H4 (cell line): ENCODE results near the gene IGSF10. TPM values are rescaled to one million over a fixed set of nuclear protein-coding genes. Genes with fewer than 3 reads are reported as not detected.

ENCODE experiments used
- DNase-seq: peaks from one replicate; pipeline ENCODE4 v3.0.0-alpha.2; 2015; ENCODE audit warnings: low spot score
- total RNA-seq: library from RNA; depleted of rRNA; stranded (reverse); fragments of >200 nt; shearing (Covaris generic); gene quantifications from 2 replicates; pipeline ENCODE4 v1.2.3, GENCODE V29; 2014

IGSF10 gene
- total RNA-seq, 1 experiment from 2014 or later: 0.77 TPM

DNA sequence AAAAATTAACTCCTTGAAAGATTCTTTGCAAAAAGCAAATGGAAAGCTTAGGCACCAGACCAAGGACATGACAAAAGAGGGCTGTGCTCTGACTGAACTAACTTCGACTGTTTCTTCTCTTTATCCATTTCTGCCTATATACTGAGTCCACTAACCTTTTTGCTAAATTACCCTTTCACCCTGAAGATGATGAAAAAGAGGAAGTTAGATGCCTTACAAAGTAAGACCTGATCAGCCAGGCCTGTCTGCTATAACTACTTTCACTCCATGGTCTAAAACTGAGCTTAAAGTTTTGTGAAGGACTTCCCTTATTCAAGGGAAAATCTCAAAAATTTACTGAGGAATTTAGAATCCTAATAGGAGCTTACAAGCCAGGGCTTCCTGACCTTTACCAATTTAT lies 6.2 kb upstream of the IGSF10 start:
- DNase-seq: no peak

GRCh38 chr3:151462991-151463390 lies 2.1 kb upstream of the IGSF10 start:
- no peak for DNase-seq

DNA sequence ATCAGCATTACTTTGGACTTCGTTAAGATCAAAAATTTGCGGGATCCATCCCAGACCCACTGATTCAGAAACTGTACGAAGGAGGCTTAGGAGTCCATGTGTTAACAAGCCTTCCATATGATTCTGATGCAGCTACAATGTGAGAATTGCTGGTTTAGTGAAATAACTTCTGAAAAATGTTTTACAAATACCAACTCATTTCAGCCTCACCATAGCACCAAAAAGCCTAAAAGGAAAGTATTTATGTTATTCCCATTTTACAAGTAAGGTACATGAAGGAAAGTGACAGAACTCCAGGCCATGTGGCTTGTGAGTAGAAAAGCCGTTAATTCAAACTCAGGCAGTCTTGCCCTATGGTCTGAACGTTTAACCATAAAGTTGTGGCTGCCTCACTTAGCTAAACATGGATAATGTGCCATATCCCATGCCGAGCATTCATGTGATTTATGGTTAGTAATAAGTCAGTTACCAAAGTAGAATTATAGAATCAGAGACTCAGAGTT lies 1.5 kb upstream of the IGSF10 start:
- no peak for DNase-seq

DNA sequence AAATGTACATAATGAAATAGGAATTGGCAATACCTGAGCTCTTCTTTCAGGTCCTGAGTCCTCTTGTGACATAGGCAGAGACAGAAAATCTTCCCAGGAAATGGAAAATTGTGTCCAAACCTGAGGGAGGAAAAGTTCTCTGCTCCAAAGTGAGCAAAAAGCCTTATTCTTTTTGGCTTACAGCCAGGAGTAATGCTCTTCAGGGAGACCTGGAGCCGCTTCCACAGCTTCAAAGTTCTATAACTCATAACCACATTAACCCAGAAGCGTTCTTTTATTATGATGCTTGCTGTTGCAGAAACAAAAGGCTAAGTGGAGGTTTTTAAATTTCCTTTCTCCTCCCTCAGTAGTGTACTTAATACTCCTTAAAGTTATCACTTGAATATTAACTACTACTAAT lies 633 bp downstream of the IGSF10 start:
- DNase-seq: no peak

- no peak for DNase-seq
Measured at GRCh38 chr3:151459358-151459757, 1.5 kb downstream of the IGSF10 start.

DNA sequence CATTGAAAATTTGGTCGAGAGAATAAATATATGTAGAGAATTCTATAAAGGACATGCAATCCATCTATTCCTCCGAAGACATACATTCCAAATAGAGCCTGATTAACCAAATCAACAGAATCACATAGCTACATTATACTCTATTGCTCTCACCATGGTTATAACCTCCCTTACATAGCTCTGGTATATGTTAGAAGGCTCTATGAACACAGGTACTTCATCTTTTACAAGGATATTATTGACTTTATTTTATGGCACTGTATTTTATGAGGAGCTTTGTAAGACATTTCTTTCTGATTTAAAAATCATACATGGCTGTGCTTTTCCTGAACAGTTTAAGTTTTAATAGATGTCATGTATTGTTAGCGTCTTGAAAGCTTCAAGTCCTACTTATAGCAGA lies 4.8 kb downstream of the IGSF10 start:
- no peak for DNase-seq

DNA sequence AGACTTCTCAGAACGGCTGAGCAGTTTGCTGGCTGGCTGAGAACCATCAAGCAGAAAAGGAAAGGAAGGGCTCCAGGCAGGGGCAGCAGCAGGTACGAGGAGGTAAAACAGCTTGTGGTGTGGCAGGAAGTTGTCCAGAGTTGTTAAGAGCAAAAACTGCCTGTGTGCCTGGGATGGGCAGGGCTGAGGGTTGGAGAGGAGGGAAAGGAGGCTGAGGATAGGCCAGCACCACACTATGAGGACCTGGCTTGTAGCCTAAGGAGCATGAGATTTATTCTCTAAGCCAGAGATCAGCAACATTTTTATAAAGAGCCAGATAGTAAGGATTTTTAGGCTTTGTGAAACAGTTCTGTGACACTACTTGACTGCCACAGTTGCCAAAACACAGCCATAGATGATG lies 8.0 kb downstream of the IGSF10 start:
- no peak for DNase-seq

GRCh38 chr3:151452368-151452767 lies 8.5 kb downstream of the IGSF10 start:
- DNase-seq: no peak

GRCh38 chr3:151446002-151446340 lies 14.9 kb downstream of the IGSF10 start:
- DNase-seq: peak; percentile 39

GRCh38 chr3:151445273-151446001 lies 15.4 kb downstream of the IGSF10 start:
- DNase-seq: peak; percentile 98

DNA sequence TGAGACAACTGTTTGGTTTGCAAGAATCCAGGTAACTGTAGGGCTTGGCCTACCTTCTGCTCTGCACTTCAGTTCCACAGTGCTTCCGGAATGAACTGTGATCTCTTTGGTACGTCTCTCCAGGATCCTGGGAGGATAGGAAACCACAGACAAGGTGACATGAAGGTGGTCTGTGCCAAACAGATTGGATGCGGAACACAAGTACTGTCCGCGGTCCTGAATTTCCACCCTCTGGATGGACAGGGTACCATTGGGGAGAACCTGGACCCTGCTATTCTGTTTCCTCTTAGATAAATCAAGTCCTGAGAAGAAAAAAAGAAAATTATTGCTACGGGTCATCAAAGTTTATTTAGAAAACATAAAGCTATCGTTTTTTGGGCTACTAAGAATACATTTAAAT lies 17.3 kb downstream of the IGSF10 start:
- DNase-seq: no peak

DNA sequence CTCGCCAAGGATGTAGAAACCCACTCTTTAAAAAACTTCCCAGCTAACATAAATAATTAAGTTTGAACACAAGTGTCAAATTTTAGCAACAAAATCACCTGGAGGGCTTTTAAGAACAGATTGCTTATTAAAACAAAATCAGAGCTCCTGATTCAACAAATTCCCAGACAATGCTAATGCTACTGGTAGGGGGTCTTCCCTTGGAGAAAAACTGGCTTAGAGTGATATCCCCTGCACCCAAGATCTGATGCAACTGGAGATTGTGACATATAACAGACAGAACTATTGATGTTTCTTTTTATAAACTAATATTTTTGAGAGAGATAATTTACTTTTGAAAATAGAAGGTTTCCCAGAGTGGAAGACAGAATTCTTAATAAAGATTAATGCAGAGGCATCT lies 19.9 kb downstream of the IGSF10 start:
- no peak for DNase-seq

- DNase-seq: peak; percentile 82
Measured at GRCh38 chr3:151439652-151440125, 21.2 kb downstream of the IGSF10 start.

GRCh38 chr3:151437906-151438305 lies 23.0 kb downstream of the IGSF10 start:
- DNase-seq: no peak

DNA sequence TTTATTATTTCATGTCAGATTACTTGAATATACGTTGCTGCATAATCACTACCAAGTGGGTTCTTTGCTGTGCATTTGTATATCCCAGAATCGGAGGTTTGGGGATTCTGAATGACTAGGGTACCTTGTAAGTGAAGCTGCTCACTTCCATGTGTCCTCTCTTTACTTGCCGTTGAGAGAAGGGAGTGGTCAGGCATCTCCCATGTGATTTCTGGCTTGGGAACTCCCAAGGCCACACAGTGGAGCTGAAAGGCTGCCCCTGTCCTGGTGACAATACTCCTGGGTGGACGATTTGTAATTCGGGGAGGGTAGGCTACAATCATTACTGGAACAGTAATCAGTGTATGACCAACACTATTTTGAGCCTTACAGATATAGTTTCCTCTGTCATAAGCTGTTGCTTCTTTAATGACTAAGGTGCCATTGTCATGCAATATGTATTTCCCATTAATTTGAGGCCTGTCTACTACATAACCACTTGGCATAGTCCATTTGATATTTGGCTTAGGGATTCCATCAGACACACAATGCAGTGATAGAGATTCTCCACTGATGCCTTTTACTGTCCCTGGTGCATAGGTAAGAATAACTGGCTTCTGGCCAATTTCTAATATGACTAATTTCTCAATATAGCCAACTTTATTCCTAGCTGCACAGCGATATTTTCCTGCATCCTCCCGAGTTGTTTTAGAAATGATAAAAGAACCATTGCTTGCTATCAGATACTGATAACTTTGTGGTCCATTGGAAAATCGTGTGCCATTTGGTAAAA lies 24.0 kb downstream of the IGSF10 start:
- no peak for DNase-seq

- peak; percentile 52 for DNase-seq
Measured at GRCh38 chr3:151434151-151434890, 26.5 kb downstream of the IGSF10 start.

DNA sequence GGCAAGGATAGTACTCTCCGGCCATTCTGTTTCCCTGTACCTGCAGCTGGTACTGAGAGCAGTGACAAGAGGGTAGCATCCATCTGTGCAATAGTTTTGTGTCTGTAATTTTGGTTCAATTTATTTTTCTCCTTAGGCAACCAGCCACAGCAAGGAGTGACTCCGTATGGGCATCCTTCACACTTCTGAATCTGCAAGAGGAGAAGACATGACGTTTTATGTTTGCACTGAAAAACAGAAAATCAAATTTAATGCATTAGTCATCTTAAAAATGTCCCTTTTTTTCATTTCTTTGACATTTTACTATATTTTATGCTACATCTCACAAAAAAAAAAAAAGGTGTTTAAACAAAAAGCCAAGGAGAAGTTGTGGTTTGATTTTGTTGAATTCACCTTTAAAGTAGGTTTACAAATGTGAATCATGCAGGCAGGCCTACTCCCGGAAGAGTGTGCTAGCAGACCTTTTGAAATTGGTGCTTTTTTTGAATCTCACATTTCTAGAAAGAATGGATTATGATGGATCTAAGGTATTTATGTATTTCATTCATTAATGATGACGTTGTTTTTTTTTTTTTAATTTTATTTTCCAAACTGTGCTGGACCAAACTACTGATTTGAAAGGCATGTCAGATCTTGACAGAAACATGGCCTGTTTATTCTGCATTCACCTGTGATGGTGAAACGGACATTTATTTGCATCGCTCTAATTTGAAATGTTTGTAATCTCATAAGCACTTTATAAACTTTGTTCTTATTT lies 28.1 kb downstream of the IGSF10 start:
- no peak for DNase-seq

DNA sequence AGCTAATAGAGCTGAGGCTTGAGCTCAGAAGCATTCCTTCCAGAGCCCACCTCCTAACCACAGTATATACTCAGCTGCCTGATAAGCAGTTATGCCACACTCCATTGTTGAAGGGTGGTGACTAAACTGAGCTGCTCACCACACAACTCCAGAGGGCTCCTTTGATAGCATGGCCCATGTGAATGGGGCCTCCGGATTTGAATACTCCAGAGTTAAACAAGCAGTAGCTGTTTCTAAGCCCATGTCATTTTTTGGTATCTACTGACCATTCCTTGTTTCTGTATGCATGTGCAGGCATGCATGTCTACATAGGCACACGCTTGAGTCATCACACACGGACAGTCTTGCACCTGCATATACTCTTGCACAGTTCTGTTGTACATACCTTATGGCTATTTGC lies 28.9 kb downstream of the IGSF10 start:
- DNase-seq: peak; percentile 85

- DNase-seq: no peak
Measured at GRCh38 chr3:151430821-151431484, 29.9 kb downstream of the IGSF10 start.

DNA sequence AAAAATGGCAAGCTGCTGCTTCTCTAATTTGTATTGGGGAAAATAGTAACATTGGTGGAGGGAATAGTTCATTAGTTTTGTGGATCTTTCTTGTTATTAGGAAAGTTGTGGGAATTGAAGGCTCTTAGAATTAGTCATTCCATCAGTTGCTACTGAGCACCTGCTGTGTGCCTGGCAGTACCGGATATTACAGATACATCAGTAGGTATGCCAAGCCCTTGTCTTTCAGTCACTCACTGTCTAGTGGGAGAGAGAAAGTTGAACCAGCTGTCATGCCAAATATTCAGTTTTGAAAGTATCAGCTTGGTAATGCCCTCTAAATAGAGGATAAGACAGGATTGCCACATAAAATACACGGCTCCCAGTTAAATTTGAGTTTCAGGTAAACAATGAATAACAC lies 32.5 kb downstream of the IGSF10 start:
- DNase-seq: no peak

- no peak for DNase-seq
Measured at GRCh38 chr3:151426341-151426657, 34.6 kb downstream of the IGSF10 start.
